Suppressor macrophage treated with lipopolysaccharide for 4 hours (primary cell): Measurements from ENCODE around the gene VANGL2.
A peak's percentile ranks its signal among the peaks of the same experiment; 100 is the strongest.

ENCODE experiments used
- DNase-seq: peaks from one replicate; pipeline ENCODE4 v3.0.0-alpha.2; 2020

The VANGL2 gene

DNA sequence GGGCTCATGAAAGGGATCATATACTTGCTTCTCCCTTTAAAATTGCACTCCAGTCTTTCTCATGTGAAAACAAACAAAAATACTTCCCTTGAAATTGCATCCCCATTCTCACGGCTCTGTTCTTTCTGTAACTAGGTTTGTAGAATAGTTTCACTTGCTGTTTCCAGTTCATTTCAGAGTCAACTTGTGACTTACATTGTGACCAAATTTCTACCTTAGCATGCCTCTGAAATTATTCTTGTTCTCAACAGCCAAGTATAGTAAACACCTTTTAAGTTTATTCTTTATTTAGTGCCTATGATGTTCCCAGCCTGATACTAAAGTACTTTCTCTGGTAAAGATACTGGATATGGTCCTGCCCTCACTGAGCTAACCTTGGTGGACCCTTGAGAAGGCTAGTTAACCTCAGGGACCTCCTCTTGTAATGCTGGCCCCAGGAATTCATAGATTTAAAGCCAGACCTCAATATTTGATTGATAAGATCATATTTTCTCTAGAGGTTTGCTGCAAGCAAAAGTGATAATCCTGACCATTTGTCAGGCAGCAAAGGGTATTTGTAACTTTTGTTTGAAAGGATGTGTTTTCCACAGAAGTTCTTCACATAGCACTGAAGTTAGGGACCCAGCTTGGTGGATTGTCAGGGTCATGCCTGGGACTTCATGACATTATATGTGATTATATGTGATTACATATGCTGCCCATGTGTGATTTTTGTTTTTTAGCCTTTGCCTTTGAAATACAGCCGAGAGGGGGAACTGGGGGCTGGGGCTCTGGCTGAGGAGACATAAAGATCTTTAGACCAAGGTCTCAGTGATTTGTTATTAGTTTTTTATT, 29.6 kb downstream of the VANGL2 start:
- peak; percentile 83 for DNase-seq

DNA sequence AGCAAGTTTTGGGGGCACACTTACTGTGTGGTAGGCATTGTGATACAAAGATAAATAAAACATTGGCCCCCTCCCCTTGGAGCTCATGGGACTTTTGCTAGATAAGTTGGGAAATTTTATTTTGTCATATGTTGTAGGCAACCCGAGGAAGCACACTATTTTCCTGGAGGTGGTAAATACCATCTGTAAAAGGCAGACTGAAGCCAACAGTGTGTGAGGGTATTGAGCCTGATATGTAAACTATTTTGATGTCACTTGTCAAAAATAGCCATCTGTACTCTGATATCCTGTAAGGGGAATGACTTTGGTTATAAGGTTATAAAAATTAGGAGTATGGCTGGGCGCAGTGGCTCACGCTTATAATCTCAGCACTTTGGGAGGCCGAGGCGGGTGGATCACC, 30.6 kb downstream of the VANGL2 start:
- no peak for DNase-seq

DNA sequence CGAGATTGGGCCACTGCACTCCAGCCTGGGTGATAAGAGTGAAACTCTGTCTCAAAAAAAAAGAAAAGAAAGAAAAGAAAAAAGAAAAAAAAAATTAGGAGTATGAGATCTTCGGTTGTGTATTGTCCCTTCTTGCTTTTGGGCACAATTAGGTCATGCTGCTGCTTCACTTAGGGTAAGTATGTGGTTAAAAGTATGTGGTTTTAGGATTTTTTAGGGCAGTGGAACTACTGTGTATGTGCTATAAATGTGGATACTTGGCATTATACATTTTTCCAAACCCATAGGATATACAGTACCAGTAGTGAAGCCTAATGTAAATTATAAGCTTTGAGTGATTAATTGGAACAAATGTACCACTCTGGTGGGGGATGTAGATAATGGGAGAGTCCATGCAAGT, 31.2 kb downstream of the VANGL2 start:
- DNase-seq: no peak

DNA sequence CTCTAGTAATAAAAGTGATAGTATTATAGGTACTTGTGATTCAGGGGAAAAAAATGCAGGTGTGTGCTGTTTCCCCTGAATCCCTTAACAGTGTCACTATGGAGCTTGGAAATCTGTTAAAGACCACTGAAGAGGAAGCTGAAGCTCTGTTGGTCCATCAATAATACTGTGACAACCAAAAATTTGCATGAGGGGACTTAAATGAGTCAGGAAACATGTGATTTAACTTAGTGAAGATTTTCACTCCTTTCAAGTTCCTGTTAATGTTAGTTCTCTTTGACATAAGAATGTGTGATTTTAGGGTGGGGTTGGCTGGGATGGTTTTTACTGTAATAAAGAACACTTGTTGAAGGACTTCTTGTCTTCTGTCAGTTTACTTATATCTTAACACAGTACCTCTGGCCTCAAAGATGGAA, 32.0 kb downstream of the VANGL2 start:
- DNase-seq: peak; percentile 83

DNA sequence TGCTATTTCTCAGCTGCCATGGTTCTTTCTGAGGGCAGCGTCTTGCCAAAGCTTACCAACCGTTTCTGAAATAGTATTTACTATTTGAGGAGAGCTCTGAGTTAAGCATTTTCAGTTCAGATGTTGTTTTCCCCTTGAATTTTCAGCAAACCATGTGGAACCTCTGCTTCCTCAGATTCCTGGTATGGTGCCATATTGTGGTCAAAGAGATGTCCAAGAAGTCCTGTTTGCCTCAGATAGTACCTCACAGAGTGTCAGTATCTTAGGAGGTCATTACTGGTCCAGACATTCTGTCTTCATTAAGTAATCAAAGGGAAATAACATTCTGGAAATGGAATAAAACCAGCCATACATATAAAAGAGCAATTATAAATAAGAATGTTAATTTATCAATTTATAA, 36.6 kb downstream of the VANGL2 start:
- no peak for DNase-seq

DNA sequence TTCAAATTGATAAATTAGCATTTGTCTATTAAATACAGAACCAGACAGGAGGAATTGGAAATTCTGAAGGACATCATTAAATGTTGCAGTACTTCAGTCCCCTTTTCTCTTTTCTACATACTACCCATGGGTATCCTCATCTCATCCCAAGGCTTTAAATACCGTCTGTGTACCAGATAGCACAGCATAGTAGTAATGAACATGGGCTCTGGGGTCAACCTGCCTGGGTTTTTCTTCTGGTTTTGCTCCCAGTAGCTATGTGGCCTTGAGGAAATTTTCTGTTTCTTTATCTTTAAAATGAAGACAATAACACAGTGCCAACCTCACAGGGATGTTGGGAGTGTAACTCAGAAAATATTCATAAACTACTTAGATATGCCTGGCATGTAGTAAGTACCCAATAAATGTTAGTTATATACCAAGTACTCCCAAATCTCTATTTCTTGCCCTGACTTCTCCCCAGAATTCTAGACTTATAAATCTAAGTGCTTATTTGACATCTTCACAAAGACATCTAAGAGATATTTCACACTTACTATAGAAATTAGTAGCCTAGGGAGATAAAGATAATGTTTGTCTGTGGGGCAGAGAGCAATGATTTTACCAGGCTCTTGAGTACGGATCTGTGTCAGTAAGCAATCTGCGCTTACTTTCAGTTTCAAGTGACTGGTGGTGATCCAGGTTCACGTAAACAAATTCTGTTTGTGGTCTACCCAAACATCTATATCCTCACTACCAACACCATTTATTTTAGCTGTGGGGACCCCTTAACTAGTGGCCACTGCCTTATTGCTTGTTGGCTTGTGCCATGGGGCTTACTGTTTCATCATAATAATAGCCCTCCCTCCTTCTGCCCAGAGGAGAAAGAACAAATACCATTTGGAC, 37.3 kb downstream of the VANGL2 start:
- peak; percentile 56 for DNase-seq

DNA sequence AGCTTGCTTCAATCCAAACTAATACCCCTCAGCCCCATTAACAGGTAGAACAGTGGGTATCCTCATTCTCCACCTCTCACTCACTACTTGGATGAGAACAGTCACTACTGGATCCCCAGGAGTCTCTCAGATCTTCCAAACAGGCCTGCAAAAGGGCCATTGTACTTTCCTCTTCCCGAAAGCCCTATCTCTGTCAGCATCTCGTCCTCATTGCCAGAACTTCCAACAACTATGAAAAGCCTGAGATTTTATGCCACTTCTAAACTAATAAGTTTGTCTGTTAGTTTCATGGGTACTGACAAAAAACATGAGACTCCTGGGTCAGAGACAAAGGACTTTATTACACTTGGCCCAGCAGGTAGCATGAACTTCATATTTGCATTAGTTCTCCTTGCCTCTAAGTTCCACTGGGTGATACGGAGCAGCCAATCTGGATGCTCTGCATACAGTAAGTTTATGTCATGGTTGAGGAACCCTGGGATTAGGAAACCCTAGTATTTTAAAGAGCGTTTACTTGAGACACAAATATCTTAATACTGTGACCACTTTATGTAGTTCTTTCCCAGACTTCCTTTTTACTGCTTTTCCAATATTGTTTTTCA, 38.1 kb downstream of the VANGL2 start:
- DNase-seq: no peak

DNA sequence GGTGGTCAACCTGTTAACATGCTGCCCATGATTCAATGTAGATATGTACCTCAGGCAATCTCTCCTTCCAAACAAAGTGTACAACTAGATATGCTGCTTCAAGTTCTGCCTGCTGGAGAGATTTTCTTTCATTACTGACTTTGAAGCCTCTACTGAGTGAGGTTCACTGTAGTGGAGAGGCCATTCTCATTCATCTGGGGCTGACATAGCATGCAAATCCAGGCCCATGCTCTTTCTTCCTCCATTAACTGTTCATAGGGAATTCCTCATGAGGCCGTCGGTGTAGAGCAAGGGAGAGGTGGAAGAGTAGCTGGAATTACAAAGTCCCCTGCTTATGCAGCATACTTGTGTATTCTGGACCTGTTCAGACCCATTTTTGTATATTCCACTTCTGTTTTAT, 38.6 kb downstream of the VANGL2 start:
- no peak for DNase-seq

DNA sequence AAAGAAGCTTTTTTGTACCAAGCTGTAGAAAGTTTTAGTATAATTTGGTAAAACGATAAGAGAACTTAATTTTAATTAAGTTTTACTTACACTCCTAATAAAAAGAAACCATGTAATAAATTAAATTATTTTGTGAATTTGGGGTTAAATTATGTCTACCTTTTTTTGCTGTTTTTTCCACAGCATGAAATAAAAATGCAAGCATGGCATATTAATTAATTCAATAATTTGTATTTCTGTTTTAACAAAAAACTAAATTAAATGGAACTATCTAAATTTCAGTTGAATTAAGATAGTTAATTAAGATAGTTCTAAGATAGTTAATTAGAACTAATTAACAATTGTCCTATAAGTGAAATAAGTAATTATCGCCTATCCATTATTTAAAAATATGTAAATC, 39.4 kb downstream of the VANGL2 start:
- no peak for DNase-seq

DNA sequence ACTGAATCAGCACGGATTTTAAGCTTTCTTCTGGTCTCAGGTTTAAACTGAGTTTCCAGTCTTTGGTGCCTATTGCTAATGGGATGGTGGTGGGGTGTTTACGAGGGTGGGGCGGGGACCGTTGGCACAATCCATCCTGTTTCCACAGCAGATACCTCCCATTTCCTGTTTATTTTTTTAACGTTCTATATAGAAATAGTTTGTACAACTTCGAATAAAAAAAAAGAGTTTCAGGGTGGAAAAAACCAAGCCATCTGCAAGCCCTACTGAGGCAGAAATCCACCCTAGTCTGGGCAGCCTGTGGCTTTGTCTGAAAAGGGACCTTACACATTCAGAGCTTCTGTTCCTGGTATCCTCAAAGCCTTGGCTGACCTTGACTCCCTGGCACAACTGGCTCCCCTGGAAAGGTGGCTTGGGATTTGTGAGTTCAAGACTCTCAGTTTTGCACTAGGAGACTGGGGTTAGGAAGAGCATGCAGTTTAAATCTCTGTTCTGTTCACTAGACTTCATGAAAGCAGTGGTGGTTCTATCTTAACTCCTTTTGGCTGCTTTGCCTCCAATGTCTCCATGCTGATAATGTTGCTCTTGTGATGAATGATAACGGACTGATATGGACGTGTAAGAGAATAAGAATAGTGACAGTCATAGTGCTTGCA, 46.7 kb downstream of the VANGL2 start:
- no peak for DNase-seq

DNA sequence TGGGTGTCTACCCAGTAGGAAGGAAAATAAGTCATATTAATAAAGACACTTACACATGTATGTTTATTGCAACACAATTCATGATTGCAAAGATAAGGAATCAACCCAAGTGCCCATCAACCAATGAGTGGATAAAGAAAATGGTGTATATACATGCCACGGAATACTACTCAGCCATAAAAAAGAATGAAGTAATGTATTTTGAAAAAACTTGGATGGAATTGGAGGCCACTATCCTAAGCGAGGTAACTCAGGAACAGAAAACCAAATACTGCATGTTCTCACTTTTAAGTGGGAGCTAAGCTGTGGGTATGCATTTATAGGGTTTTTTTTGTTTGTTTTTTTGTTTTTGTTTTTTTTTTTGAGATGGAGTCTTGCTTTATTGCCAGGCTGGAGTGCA, 49.1 kb downstream of the VANGL2 start:
- DNase-seq: no peak

DNA sequence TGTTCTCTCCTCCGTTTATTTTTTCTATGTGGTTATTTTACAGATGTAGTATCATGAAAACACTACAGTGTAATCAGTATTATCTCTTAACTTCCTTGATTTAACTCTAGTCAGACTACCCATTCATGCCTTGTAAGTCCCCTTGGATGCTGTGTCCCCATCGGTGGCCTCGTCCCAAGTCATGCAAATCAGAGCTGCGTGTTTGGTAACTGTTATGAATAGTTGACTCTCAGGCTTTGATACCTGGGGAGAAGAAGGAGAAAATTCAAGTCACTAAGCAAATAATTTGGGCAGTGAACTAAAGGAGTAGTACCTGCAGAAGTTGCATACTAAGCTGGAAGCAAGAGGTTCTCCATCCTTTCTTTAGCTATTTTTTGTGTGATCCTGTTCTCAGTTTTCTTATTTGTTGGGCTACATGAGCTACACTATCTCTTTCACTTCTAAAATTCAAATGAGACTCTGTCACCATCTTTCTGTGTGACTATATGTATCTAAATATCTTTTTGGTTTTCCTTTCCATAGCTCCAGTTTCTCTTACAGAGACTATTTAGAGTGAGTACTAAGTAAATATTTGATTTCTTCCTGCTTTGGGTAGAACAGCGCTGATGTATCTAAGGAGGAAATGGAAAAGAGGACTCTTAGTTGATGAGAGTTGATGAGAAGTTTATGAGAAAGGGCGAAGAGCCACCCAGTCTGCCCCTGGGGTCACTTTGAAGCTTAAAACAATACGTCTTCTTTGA, 50.9 kb downstream of the VANGL2 start:
- no peak for DNase-seq

DNA sequence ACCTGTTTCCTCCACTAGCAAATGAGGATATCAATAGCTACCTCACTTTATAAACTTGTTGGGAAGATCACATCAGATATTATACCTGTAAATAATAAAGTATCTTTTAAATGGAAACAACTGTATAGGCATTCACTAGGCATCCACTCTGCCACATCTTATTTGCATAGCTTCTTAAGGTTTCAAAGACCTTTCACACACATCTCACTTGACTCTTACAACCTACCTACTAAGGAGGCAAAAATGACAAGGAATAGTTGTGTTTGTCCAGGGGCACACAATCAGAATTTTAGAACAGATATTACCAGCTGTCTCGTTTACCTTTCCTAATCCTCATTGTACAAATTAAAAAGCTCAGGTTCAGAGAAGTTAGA, 51.5 kb downstream of the VANGL2 start:
- no peak for DNase-seq

DNA sequence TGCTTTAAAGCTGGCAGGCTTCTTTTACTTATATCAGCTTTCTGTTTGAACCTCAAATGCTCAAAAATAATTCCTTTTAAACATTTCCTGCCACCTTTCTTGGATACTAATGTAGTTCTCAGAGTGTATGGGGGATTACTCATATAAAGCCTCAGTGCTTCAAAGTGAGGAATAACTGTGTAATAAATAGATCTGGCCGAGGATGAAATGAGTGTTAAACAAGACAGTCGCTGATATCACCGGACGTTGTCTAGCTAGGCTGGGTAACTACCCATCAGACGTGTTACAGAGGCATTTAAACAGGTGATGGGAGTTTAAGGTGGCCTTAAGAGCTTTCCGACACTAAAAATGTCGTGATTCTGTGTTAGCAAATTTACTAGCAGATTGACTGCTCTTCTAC, 53.1 kb downstream of the VANGL2 start:
- DNase-seq: no peak

DNA sequence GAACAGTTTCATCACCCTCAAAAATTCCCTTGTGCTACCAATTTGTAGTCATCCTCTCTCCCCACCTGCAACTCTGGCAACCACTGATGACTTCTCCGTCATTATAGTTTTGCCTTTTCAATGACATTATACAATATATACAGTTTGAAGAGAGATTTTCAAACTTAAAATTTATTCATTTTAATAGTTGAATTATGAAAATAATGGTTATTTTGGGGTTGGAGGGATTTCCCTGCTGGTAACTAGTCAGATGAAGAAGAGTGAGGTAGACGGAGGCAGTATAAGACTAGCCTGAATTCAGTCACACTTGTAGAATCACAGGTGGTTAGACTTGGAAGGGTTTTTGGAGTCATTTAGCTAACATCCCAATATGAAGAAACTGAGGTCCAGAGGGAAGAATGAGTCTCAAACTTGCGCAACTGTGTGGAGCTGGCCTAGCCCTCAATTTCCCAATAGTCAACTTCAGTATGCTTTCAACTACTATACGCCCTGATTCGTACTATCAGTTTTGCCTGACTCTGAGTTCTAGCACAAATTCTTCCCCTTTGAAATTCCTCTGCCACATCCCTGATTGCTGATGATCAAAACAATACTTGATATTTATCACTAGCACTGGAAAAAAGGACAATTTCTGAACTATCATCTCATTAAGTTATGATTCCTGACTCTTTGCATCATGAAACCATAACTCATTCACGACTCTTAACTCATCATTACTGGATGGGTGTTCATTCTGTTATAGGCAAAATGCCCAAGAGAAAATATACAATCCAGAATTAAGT, 54.2 kb downstream of the VANGL2 start:
- DNase-seq: no peak

DNA sequence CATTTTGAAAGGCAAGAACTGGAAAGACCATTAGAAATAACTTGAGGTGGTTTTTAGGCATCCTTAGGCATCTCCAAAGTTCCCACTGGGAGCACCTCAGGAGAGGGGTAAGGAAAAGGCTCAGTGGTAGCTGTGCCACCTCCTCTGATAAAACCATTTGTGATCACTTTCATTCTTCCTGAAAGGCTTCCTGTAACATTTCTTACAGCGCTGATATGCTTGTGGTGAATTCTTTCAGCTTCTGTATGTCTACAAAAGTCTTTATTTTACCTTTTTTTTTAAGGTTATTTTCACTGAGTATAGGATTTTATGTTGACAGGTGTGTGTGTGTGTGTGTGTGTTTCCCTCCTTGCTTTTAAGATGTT, 54.8 kb downstream of the VANGL2 start:
- no peak for DNase-seq

DNA sequence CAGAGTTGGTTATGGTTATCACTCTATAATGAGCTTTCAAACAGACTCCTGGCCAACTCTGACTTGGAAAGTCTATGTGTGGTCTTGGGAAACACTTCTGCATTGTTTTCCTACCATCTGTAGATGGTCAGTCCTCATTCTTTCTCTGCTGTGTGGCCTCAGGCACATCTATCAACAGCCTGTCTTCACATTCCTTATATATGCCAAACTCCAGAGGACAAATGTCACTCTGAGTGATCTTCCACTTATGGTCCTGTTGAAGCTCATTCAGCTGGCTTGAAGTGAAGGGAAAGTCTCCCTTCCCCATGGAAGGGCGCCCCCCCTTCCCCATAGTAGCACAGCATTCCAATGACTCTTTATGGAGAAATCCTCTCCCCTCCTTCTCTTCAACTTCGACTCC, 58.7 kb downstream of the VANGL2 start:
- DNase-seq: no peak

DNA sequence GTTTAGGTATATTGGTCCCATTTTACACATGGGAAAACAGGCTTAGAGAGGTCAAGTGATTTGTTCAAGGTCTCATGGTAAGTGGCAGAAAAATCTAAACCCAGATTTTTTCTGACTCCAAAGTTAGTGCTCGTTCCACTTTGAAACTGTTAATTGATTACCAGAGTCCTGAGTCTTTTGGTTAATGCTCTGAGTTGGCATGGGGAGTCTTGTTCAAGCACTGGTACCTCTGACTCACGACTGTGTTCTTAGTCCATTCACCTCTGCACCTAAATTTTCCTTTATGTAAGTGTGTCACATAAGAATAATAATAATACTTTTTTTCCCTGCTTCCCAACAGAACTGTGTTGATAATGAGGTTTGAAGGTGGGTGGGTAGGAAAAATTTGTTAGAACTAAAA, 59.3 kb downstream of the VANGL2 start:
- DNase-seq: no peak

DNA sequence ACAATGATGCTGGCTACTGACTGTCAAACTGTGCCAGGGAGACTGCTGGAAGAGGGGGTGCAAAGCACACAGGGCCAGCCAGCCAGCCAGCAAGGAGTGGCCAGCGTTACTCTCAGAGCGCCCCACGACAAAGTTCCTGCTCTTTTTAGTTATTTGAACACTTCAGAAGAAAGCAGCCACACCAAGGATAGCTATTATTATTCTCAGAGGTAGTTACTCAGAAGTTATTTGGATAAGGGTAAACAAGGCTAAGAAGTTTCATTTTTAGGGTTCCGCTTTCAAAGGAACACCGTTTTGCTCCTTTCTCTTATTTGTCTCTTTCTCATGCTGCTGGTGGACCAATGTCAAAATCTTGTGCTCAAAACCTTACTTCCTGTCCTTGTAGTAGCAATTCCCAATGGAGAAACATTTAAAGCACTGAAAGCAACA, 59.9 kb downstream of the VANGL2 start:
- DNase-seq: no peak

DNA sequence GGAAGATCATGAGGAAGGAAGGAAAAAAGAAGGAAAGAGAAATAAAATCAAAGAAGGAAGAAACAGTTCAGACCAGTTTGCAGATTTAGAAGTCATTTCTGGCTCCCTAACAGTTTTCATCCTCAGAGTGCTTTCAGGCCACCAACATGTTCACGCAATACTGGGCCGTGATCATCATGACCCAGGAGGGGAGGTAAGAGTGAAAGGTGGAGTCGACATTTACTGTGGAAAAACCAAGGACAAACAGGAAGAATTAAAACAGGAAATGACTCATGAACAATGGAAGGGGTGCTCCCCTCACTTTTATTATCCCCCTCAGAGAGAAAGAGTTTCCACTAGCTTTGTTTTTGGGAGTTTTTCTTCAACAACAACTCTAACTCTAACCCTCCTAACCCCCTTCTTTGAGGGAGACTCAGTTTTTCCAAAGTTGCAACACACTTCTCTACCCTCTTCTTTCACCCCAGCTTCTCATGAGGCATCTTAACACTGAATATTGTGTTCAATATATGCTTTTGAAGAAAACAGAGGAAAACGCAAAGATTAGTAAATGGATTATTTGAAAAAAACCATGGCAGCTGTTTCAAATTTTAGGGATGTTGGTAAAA, 60.4 kb downstream of the VANGL2 start:
- no peak for DNase-seq

DNA sequence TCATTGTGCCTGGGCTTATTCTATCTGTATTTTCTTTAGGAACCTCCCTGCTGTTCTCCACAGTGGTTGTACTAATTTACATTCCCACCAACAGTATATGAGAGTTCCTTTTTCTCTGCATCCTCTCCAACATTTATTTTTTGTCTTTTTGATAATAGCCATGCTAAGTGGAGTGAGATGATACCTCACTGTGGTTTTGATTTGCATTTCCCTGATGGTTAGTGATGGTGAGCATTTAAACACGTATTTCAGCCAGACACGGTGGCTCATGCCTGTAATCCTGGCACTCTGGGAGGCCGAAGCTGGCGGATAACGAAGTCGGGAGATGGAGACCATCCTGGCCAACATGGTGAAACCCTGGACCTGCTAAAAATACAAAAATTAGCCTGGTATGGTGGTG, 64.8 kb downstream of the VANGL2 start:
- DNase-seq: no peak
